ENCODE results near the gene B4GALT1. TPM values are rescaled to one million over a fixed set of nuclear protein-coding genes. Genes with fewer than 3 reads are reported as not detected.

The B4GALT1 gene
- total and polyA plus RNA-seq, 2 of the 8 experiments (the other 6 are each of a cell fraction or from before 2014, with no cell fraction given): 12.8 to 18.2 TPM

GRCh38 chr9:33124046-33124445 lies 43.1 kb downstream of the B4GALT1 start:
- Histone ChIP-seq H4K8ac (ENCODE audit: extremely low read depth, insufficient read depth, low read length) (no peak overlapping the region), H2BK5ac (ENCODE audit: low read depth, low read length) (no peak overlapping the region), H3K79me2 (ENCODE audit: control insufficient read depth in 1 of 2, insufficient read depth in 2 of 2, low read length in 2 of 2) (no peaks in the 10 kb centered on the region), H4K20me1 (replicated peaks in 1 of 2; ENCODE audit: control insufficient read depth in 1 of 2, insufficient read depth in 2 of 2, low read length in 2 of 2) (peaks cover 0 to 2% of the 10 kb centered on the region in 2 experiments), H2AFZ (ENCODE audit: low read length) (no peak overlapping the region), H3K4me3 (ENCODE audit: extremely low read depth in 1 of 4, insufficient read depth in 2 of 4, low read depth in 3 of 4, low read length in 4 of 4) (no peak overlapping the region), H3K4me1 (replicated peaks in 1 of 4; ENCODE audit: control insufficient read depth in 3 of 4, insufficient read depth in 4 of 4, low read length in 3 of 4) (peaks cover 0 to 3% (median 0%) of the 10 kb centered on the region in 4 experiments; a peak in 1 of 7 replicates), H3K4ac (replicated peaks; ENCODE audit: insufficient read length, low read depth, low read length) (no peak overlapping the region), H2BK20ac (ENCODE audit: low read length) (no peak overlapping the region), H3K9ac (replicated peaks in 1 of 4; ENCODE audit: extremely low read depth in 1 of 4, low read depth in 3 of 4, low read length in 3 of 4) (no peak overlapping the region), H2AK5ac (ENCODE audit: low read depth, low read length) (no peak overlapping the region), H4K91ac (replicated peaks; ENCODE audit: insufficient read length, low read length) (no peak overlapping the region), H3K36me3 (ENCODE audit: control insufficient read depth in 2 of 4, insufficient read depth in 4 of 4, low read length in 3 of 4) (no peaks in the 10 kb centered on the region), H3K4me2 (ENCODE audit: insufficient read depth in 1 of 2, low read depth in 2 of 2, low read length in 2 of 2) (no peak overlapping the region), H2BK15ac (ENCODE audit: low read length) (no peak overlapping the region), H4K5ac (ENCODE audit: insufficient read length, low read depth, low read length) (no peak overlapping the region), H2BK12ac (ENCODE audit: low read depth, low read length) (no peak overlapping the region), H3K23me2 (ENCODE audit: low read depth, low read length) (no peaks in the 10 kb centered on the region), H3K56ac (replicated peaks; ENCODE audit: insufficient read length, low read depth, low read length) (no peak overlapping the region), H3K79me1 (ENCODE audit: low read depth, low read length) (no peaks in the 10 kb centered on the region), H2BK120ac (replicated peaks; ENCODE audit: low read depth, low read length) (no peak overlapping the region), H3K14ac (ENCODE audit: insufficient read length) (no peak overlapping the region), H3K9me3 (ENCODE audit: insufficient read depth in 2 of 2, low read depth in 1 of 2, low read length in 1 of 2) (no peaks in the 10 kb centered on the region; a peak in 1 of 4 replicates), H3K23ac (ENCODE audit: insufficient read length) (no peak overlapping the region), H3K27ac (ENCODE audit: low read depth, low read length) (no peak overlapping the region), H3K18ac (ENCODE audit: extremely low read depth, low read length) (no peak overlapping the region), H3K27me3 (replicated peaks in 1 of 4; ENCODE audit: control insufficient read depth in 3 of 4, extremely low read depth in 1 of 4, insufficient read depth in 3 of 4, low read length in 3 of 4) (no peaks in the 10 kb centered on the region)
- ChIA-PET POLR2A (ENCODE audit: partially characterized antibody) (interaction anchor here (0.9 kb wide), 1 partner anchor 48 kb away, joined by 3 read pairs; no protein-coding TSS in a partner anchor), CTCF (ENCODE audit: partially characterized antibody) (interaction anchor here (0.9 kb wide), 1 partner anchor 12 kb away, joined by 3 read pairs; no protein-coding TSS in a partner anchor)
- WGBS, 2 experiments (ENCODE audit: extremely low coverage in 1 of 2, insufficient coverage in 1 of 2, insufficient read length in 1 of 2, insufficient replicate concordance in 2 of 2, low coverage in 1 of 2, low lambda C conversion rate in 2 of 2, missing lambda C conversion rate in 1 of 2): 92% methylated on average over 5 of the region's 5 CpGs; no CpG with 5 or more reads in 1 of the 2 experiments
- TF ChIP-seq JUN (IDR thresholded peaks at IDR 0.05; ENCODE audit: low read depth, low read length) (no peak), TAF7 (optimal IDR thresholded peaks at IDR 0.05; ENCODE audit: borderline replicate concordance, low read depth, low read length) (no peak), CREB1 (IDR thresholded peaks at IDR 0.05) (no peak), TAF1 (IDR thresholded peaks at IDR 0.05; ENCODE audit: low read depth, low read length) (no peak), CHD1 (IDR thresholded peaks at IDR 0.05; ENCODE audit: low read depth, low read length) (no peak), BACH1 (IDR thresholded peaks at IDR 0.05; ENCODE audit: low read length) (no peak), CBX5 (IDR thresholded peaks at IDR 0.05; ENCODE audit: low read depth, low read length) (no peak), SUZ12 (IDR thresholded peaks at IDR 0.05; ENCODE audit: low read length) (no peak), RXRA (IDR thresholded peaks at IDR 0.05; ENCODE audit: insufficient read depth, low read depth, low read length) (no peak), POLR2AphosphoS5 (IDR thresholded peaks at IDR 0.05; ENCODE audit: low read depth, low read length) (no peak), TBP (IDR thresholded peaks at IDR 0.05; ENCODE audit: low read depth, low read length) (no peak), SP2 (IDR thresholded peaks at IDR 0.05; ENCODE audit: low read length) (no peak), GABPA (IDR thresholded peaks at IDR 0.05; ENCODE audit: borderline replicate concordance, insufficient read depth, low read length) (no peak), GTF2F1 (IDR thresholded peaks at IDR 0.05; ENCODE audit: borderline replicate concordance, low read depth, low read length) (no peak)
- TF ChIP-seq, protein P1, sequence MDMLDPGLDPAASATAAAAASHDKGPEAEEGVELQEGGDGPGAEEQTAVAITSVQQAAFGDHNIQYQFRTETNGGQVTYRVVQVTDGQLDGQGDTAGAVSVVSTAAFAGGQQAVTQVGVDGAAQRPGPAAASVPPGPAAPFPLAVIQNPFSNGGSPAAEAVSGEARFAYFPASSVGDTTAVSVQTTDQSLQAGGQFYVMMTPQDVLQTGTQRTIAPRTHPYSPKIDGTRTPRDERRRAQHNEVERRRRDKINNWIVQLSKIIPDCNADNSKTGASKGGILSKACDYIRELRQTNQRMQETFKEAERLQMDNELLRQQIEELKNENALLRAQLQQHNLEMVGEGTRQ (IDR thresholded peaks at IDR 0.05; ENCODE audit: low read length): no peak
- DNase-seq (ENCODE audit: low read depth in 1 of 2, low spot score in 2 of 2): no peak
- FAIRE-seq: no peak
